HG02852 (cell line): ENCODE measurements around the gene BLNK.

Experiments
- ATAC-seq: cut with Tn5 transposase; IDR thresholded peaks from one replicate; pipeline ENCODE4 v1.9.1; 2021; ENCODE audit warnings: mild to moderate bottlenecking, moderate library complexity; ENCODE audit not compliant: unreplicated experiment

Gene BLNK

GRCh38 chr10:96165726-96166125 lies 105.6 kb downstream of the BLNK start:
- no peak for ATAC-seq

DNA sequence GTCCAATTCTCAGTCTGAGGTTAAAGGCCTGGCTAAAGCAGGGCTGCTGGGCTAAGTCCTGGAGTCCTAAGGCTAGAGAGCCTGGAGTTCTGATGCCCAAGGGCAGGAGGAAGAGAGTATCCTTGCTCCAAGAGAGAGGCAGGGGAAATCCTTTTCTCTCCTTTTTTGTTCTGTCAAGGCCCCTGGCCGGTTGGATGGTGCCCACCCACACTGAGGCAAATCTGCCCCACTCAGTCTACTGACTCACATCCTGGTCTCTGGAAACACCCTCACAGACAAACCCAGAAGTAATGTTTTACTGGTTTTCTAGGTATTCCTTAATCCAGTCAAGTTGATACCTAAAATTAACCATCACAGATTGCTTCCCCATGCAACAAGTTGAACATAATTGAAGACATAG lies 118.3 kb downstream of the BLNK start:
- ATAC-seq = no peak

DNA sequence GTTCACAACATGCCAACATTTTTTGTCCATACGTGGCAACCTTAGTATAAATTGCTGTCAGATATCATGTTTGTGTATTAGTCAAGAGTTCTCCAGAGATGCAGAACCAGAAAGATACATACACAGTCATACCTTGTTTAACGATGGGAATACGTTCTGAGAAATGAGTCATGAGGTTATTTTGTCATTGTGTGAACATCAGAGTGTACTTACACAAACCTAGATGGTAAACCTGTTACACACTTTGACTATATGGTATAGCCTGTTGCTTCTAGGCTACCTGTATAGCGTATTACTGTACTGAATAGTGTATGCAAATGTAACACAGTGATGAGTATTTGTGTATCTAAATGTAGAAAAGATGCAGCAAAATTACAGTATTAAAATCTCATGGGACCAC lies 118.9 kb downstream of the BLNK start:
- no peak for ATAC-seq
